HG03439 (cell line): ENCODE measurements around the gene RNF25.

ENCODE experiments used
- ATAC-seq: cut with Tn5 transposase; IDR thresholded peaks from one replicate; pipeline ENCODE4 v1.9.1; 2021; ENCODE audit warnings: mild to moderate bottlenecking, moderate library complexity; ENCODE audit not compliant: unreplicated experiment

RNF25 gene

DNA sequence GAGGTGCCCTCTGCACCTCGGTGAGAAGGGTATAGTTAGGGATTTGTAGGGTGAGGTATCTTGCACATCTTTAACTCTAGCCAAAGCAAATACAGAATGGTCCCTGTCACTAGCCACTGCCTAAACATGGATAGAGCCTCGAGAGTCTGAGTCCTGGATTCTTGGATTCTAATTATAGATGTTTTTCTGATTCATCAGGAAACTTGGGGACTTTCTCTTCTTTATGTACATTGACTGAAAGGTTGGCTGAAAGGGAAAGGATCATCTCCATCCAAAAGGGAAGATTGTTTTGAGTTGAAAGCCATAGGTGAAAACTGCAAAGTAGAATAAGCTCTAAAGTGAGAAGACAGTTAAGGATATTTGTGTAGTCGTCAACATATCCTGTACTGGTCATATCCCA is 8.3 kb upstream of the RNF25 start:
- no peak for ATAC-seq

GRCh38 chr2:218679119-218679518 is 7.3 kb upstream of the RNF25 start:
- ATAC-seq: no peak

DNA sequence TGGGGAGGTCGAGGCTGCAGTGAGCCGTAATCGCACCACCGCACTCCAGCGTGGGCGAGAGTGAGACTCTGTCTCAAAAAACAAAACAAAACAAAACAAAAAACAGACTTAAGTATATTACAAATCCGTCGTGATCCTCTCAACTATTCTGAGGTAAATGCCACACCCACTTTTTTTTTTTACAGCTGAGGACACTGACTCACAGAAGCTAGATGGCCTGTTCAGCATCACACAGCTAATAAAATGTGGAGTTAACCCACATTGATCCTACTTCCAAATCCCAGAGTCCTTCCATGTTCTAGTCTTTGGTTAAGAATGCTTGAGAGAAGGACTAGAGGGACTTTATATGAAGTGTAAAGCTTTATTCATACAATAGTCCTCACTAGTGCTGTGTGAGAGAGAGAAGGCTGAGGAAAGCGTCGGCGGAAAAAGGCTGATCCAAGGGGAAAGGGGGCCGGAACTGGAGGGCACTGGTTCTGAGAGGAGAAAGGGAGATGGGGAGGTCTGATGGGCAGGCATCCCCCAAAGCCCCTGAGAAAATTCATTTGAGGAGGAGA is 627 bp downstream of the RNF25 start:
- ATAC-seq: peak; percentile 4

- ATAC-seq: no peak
Observed at GRCh38 chr2:218664653-218665052, 7.1 kb downstream of the RNF25 start.

DNA sequence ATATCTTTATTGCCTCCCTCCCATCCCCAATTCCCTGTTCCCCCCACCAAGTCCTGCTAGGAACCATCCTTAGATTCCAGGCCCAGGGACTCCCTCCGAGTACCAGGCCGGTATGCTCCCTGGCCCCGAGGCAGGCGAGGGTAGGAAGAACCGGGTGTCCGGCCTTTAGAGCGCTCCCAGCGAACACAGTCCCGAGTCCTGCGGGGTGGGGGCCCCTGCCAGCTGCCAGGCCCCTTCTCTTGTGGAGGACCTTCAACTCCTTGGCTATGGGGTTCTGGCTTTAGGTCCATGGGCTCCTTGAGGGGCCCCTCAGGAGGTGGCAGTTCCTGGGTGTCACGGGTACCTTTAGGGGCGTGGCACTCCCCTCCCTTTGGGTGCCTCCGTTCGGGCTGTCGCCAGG is 7.9 kb downstream of the RNF25 start:
- ATAC-seq: no peak

DNA sequence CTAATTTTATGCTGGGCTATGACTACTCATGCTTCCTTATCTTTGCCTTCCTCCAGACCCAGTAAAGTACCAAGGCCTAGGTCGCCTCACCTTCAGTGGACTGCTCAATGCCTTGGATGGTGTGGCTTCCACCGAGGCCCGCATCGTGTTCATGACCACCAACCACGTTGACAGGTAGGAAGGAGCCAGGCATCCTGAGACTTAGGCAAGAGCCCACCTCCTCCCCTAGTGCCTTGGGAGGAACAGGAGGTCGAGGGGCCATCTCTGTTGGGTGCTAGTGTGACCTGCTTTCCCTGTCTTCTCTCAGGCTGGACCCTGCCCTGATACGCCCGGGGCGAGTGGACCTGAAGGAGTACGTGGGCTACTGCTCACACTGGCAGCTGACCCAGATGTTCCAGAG is 9.0 kb downstream of the RNF25 start:
- no peak for ATAC-seq

DNA sequence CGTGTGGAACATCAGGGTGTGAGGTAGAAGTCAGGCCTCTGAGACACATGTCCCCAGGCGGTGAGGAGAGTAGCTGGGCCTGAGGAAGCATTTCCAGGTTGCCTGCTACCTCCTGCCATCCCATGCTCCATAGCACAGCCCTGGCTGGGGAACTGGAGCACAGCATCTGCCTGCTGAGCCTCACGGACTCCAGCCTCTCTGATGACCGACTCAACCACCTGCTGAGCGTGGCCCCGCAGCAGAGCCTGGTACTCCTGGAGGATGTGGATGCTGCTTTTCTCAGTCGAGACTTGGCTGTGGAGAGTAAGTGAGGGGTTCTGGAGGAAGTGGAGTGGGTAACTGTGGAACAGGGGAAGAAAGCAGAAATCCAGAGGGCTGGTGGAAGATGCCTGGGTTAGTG is 9.4 kb downstream of the RNF25 start:
- ATAC-seq: no peak

- ATAC-seq: no peak
Observed at GRCh38 chr2:218659988-218660358, 11.8 kb downstream of the RNF25 start.

DNA sequence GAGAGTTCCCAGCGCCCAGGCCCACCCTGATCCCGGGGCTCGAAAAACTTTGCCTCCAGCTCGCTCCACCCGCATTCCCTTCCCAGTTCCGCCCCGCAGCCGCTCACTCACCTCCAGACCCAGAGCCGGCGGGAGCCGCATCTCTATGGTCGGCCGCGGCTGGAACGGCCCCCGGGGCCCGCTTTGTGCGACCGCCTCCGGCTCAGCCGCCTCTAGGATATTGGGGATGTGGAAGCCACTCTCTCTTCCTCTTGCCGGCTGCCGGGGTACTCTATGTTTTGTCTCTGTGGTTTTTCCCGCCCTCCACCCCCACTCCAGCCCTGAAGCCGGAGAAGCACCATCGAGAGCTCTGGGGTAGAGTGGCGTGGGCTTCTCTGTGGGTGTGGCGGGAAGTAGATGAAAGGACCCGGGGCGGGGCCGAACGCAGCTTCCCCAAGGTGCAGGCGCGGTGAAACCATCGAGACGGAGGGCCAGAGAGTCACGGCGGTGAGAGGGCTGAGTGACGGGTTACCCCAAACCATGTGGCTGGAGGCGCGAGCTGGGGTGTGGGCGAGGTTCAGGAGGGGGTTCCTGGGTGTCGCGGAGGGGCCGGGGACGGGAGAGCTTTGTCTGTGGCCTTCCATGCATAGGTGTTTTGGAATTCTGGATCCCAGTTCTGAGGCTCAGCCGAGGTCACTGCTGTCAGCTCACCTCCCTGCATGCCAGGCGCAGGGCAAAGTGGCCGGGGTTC is 12.4 kb downstream of the RNF25 start, which contains the start of the genes BCS1L and ZNF142:
BCS1L (plus strand) TSS at position 426 of the 730 bp plus-strand sequence. CDS start 1,305 bp downstream, outside the sequence.
ZNF142 (minus strand) TSS at position 366 of the 730 bp plus-strand sequence. CDS start 3,194 bp downstream, outside the sequence.
- peak; percentile 89 for ATAC-seq

DNA sequence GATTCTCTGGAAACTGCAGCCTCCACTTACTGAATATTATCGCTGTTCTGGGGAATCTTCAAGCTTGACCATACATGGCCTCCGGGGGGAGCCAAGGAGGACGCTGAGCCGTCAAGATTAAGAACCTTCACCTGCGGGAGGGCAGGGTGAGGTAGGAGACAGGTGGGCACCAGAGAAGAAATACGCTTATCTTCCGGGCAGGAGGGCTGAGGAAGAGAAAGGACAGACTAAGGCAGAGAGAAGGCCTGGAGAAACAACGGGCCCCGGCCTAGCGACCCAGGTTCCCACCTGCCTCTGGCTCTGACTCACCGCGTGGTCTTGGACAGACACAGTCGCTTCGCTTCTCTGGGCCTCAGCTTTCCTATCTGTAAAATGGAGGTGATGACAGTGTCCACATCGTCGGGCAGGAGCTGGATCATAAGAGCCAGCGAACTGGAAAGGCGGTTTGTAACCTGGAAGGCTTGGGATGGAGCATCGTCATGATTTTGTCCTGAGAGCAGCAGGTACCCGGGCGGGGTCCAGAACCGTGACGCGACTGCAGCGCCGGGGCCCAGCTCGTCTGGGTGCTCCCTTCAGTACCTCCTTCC is 13.0 kb downstream of the RNF25 start:
- ATAC-seq: peak; percentile 51

GRCh38 chr2:218655751-218656150 is 16.1 kb downstream of the RNF25 start:
- ATAC-seq: no peak

GRCh38 chr2:218648787-218649100 is 23.1 kb downstream of the RNF25 start:
- ATAC-seq: no peak

DNA sequence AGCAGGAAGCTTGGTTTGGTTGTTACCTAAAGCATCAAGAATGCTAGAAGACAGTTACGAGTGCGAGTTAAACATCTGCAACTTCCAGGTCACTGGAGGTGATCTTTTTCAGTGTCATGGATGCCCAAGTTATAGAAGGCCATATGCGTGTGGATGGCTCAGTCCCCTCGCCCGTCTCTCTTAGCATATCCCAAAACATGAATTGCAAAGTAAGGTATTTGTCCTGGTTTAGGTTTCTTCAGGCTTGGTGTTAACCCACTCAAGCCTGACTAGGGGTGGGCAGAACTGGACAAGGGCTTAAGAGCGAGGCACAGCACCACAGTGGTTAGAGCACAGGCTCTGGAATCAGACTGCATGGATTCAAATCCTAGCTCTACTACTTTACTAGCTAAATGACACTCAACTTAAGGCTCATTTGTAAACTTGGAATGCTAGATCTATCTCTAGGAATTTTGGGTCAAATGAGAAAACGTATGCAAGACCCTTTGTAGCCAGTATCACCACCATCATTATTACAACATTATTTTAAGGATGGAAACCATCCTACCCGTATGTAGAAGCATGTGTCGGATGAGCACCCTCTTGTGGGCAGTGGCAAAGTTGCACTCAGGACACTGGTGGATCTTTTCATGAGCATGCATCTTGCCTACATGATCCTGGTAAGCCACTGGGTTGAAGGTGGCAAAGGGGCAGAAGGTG is 23.6 kb downstream of the RNF25 start:
- ATAC-seq: no peak

GRCh38 chr2:218645126-218645525 is 26.7 kb downstream of the RNF25 start:
- no peak for ATAC-seq

DNA sequence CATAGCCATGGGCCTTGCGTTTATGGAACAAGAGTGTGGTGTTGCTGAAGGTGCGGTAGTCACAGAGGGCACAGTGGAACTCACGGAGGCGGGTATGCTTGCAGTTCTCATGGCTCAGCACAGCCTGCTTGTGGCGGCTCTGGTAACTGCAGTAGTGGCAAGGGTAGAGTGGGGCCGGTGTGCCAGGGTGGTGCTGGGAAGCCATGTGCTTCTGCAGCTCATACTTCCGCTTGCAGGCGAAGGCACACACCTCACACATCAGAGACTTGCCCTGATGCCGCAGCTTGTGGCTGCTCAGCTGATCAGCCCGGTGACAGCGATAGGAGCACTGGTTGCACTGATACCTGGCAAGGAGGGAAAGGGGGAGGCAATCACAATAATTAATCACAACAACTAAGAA is 27.1 kb downstream of the RNF25 start:
- ATAC-seq: no peak

- ATAC-seq: no peak
Observed at GRCh38 chr2:218643751-218644310, 28.0 kb downstream of the RNF25 start.

DNA sequence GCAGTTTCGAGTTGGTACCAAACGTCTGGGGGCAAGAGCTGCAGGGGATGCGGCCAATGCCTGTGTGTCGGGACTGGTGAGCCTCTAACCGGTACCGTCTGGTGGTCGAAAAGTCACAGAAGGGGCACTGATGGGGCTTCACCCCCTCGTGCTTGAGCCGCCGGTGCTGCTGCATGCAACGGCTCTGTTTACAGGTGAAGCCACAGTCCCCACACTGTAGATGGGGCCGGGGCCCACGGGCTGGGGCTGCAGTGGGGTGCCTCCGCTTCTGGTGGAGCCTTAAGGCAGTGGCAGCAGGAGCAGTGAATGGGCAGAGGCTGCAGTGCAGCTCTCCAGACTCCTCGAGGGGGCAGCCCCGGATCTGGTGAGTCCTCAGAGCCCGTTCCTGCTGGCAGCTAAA is 29.0 kb downstream of the RNF25 start:
- no peak for ATAC-seq

DNA sequence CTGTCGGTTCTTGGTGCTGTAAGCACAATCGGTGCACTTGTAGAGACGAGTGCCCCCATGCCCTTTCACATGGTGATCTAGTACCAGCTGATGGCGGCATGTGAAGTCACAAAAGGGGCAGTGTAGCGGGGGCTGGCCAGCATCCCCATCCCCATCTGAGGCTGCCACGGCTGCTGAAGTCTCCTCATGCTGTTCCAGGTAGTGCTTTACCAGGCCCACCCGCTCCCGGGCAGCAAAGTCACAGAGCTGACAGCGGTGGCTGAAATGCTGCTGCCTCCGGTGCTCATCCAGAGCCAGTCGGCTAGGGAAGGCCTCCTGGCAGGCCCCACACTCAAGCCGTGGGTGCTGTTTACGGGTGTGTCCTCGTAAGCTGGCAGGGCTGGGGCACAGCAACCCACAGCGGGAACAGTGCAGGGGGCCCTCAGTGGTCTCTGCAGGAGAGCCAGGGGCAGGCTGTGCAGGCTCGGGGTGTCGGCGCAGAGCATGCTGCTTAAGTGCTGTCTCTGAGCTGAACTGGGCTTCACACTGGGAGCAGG is 29.6 kb downstream of the RNF25 start:
- no peak for ATAC-seq

DNA sequence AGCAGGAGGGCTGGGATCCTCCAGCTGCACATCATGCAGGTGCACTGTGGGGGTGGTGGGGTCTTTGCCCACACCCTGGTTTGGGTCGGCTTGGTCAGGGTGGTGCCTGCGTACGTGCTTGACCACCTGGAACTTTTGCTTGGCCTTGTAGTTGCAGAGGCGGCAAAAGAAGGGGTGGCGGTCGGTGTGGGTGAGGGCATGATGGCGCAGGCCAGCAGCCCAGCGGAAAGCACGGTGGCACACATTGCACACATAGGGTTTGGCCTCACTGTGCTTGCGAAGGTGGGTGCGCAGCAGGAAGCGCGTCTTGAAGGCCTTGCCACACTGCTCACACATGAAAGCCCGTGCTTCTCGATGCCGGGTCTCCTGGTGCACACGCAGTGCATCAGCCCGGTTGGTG is 33.4 kb downstream of the RNF25 start:
- ATAC-seq: no peak

GRCh38 chr2:218635719-218636118 is 36.1 kb downstream of the RNF25 start:
- no peak for ATAC-seq

GRCh38 chr2:218631837-218632236 is 40.0 kb downstream of the RNF25 start:
- no peak for ATAC-seq
